Non-pigmented ciliary epithelial cell (primary cell): ENCODE measurements around the gene MSMO1.
"Not testable (repeated sequence)": the region's sequence is repeated elsewhere in the genome, so short reads cannot be mapped to it uniquely, and the experiment has no call there.

Experiments used
- DNase-seq: peaks from one replicate; pipeline ENCODE4 v3.0.0-alpha.2; 2010; ENCODE audit warnings: low read depth

Gene MSMO1

GRCh38 chr4:165324918-165325304, 2.6 kb upstream of the MSMO1 start:
- DNase-seq: no peak

GRCh38 chr4:165325732-165326512, 1.5 kb upstream of the MSMO1 start:
- DNase-seq: peak; percentile 88

- no peak for DNase-seq
Observed at GRCh38 chr4:165326831-165327210, 648 bp upstream of the MSMO1 start.

GRCh38 chr4:165328101-165328425, 594 bp downstream of the MSMO1 start:
- no peak for DNase-seq

GRCh38 chr4:165328708-165329107, 1.2 kb downstream of the MSMO1 start:
- no peak for DNase-seq

GRCh38 chr4:165330071-165330470, 2.6 kb downstream of the MSMO1 start:
- DNase-seq: no peak

GRCh38 chr4:165330666-165331065, 3.2 kb downstream of the MSMO1 start:
- DNase-seq: no peak

- DNase-seq: no peak
Observed at GRCh38 chr4:165331359-165331758, 3.9 kb downstream of the MSMO1 start.

- DNase-seq: no peak
Observed at GRCh38 chr4:165331823-165332222, 4.4 kb downstream of the MSMO1 start.

- no peak for DNase-seq
Observed at GRCh38 chr4:165332502-165332901, 5.0 kb downstream of the MSMO1 start.

- DNase-seq: no peak
Observed at GRCh38 chr4:165335163-165335703, 7.8 kb downstream of the MSMO1 start.

GRCh38 chr4:165336743-165337142, 9.3 kb downstream of the MSMO1 start:
- no peak for DNase-seq

- DNase-seq: not testable (repeated sequence)
Observed at GRCh38 chr4:165342340-165342739, 14.9 kb downstream of the MSMO1 start.

- no peak for DNase-seq
Observed at GRCh38 chr4:165343353-165344191, 16.1 kb downstream of the MSMO1 start.

- no peak for DNase-seq
Observed at GRCh38 chr4:165345666-165346417, 18.4 kb downstream of the MSMO1 start.

- DNase-seq: no peak
Observed at GRCh38 chr4:165347647-165348569, 20.4 kb downstream of the MSMO1 start.

GRCh38 chr4:165351359-165352130, 24.1 kb downstream of the MSMO1 start:
- no peak for DNase-seq

GRCh38 chr4:165355900-165356300, 28.4 kb downstream of the MSMO1 start:
- no peak for DNase-seq

- no peak for DNase-seq
Observed at GRCh38 chr4:165359506-165359905, 32.0 kb downstream of the MSMO1 start.

GRCh38 chr4:165360041-165360695, 32.7 kb downstream of the MSMO1 start:
- no peak for DNase-seq
